ENCODE data around the gene OR4D2.

The OR4D2 gene

GRCh38 chr17:58176200-58176599 lies 9.4 kb downstream of the OR4D2 start:
- no peak for DNase-seq

- DNase-seq, result no peak
Measured at GRCh38 chr17:58181796-58182195, 15.0 kb downstream of the OR4D2 start.

- DNase-seq, result no peak
Measured at GRCh38 chr17:58183514-58183913, 16.7 kb downstream of the OR4D2 start.

- no peak for DNase-seq
Measured at GRCh38 chr17:58184308-58184985, 17.7 kb downstream of the OR4D2 start.

- no peak for DNase-seq
Measured at GRCh38 chr17:58184986-58185761, 18.4 kb downstream of the OR4D2 start.

GRCh38 chr17:58186591-58186990 lies 19.8 kb downstream of the OR4D2 start:
- DNase-seq, result no peak

- no peak for DNase-seq
Measured at GRCh38 chr17:58187063-58187462, 20.3 kb downstream of the OR4D2 start.

GRCh38 chr17:58187675-58188074 lies 20.9 kb downstream of the OR4D2 start:
- DNase-seq, result no peak

GRCh38 chr17:58189436-58190146 lies 22.8 kb downstream of the OR4D2 start:
- DNase-seq, result no peak

GRCh38 chr17:58191241-58191896 lies 24.6 kb downstream of the OR4D2 start:
- no peak for DNase-seq

- DNase-seq, result no peak
Measured at GRCh38 chr17:58192612-58193011, 25.8 kb downstream of the OR4D2 start, which contains the start of gene EPX. TSS of gene EPX (plus strand) at chr17:58192726. CDS start at chr17:58192847, 121 bp downstream.

- no peak for DNase-seq
Measured at GRCh38 chr17:58193641-58194255, 27.0 kb downstream of the OR4D2 start.

GRCh38 chr17:58195518-58196123 lies 28.8 kb downstream of the OR4D2 start:
- no peak for DNase-seq

GRCh38 chr17:58196610-58197009 lies 29.8 kb downstream of the OR4D2 start:
- no peak for DNase-seq

GRCh38 chr17:58200024-58200633 lies 33.3 kb downstream of the OR4D2 start:
- DNase-seq, result peak; percentile 56

- DNase-seq, result no peak
Measured at GRCh38 chr17:58202859-58203258, 36.1 kb downstream of the OR4D2 start.

GRCh38 chr17:58204796-58205195 lies 38.0 kb downstream of the OR4D2 start:
- DNase-seq, result no peak

GRCh38 chr17:58205936-58206335 lies 39.2 kb downstream of the OR4D2 start:
- no peak for DNase-seq

GRCh38 chr17:58207451-58207850 lies 40.7 kb downstream of the OR4D2 start:
- no peak for DNase-seq

- no peak for DNase-seq
Measured at GRCh38 chr17:58208344-58208743, 41.6 kb downstream of the OR4D2 start.

- DNase-seq, result no peak
Measured at GRCh38 chr17:58210922-58211321, 44.1 kb downstream of the OR4D2 start.

- DNase-seq, result no peak
Measured at GRCh38 chr17:58215685-58216084, 48.9 kb downstream of the OR4D2 start.
